H9 (cell line): ENCODE data around the gene PPP5C. TPM values are rescaled to one million over a fixed set of nuclear protein-coding genes. Genes with fewer than 3 reads are reported as not detected.

Experiments
- DNase-seq: peaks from one replicate; pipeline ENCODE4 v3.0.0-alpha.2; 2017
- H2AFZ ChIP-seq: one replicate; pipeline ENCODE4 v1.6.1; 2013; ENCODE audit warnings: mild to moderate bottlenecking, low read length, control low read depth, moderate library complexity
- H2AK5ac ChIP-seq: 2 replicates; pipeline ENCODE4 v1.6.1; 2013; ENCODE audit warnings: low read length, control low read depth, mixed read lengths; ENCODE audit not compliant: insufficient read length
- H2BK120ac ChIP-seq: one replicate; pipeline ENCODE4 v1.6.1; 2013; ENCODE audit warnings: low read depth, mild to moderate bottlenecking, low read length, control low read depth, inconsistent platforms; ENCODE audit not compliant: poor library complexity, severe bottlenecking
- H2BK12ac ChIP-seq: 2 replicates; pipeline ENCODE4 v1.6.1; 2013; ENCODE audit warnings: low read length, control low read depth, mixed read lengths, low read depth; ENCODE audit not compliant: insufficient read length
- H2BK15ac ChIP-seq: 2 replicates; pipeline ENCODE4 v1.6.1; 2013; ENCODE audit warnings: low read depth, low read length, control low read depth
- H2BK20ac ChIP-seq: one replicate; pipeline ENCODE4 v1.6.1; 2013; ENCODE audit warnings: low read depth, mild to moderate bottlenecking, low read length, control low read depth, inconsistent platforms; ENCODE audit not compliant: poor library complexity, severe bottlenecking
- H2BK5ac ChIP-seq: 2 replicates; pipeline ENCODE4 v1.6.1; 2013; ENCODE audit warnings: low read length, control low read depth, mixed read lengths; ENCODE audit not compliant: insufficient read length
- H3K14ac ChIP-seq: 2 replicates; pipeline ENCODE4 v1.6.1; 2013; ENCODE audit warnings: low read length, control low read depth; ENCODE audit not compliant: insufficient read depth
- H3K18ac ChIP-seq: 2 replicates; pipeline ENCODE4 v1.6.1; 2013; ENCODE audit warnings: low read depth, mild to moderate bottlenecking, mixed read lengths, low read length, control low read depth; ENCODE audit not compliant: insufficient read length
- H3K23ac ChIP-seq: 2 replicates; pipeline ENCODE4 v1.6.1; 2013; ENCODE audit warnings: low read length, control low read depth, mixed read lengths, low read depth; ENCODE audit not compliant: insufficient read length
- H3K23me2 ChIP-seq: 2 replicates; pipeline ENCODE4 v1.6.1; 2013; ENCODE audit warnings: low read depth, mild to moderate bottlenecking, mixed read lengths, low read length, control low read depth; ENCODE audit not compliant: insufficient read length, poor library complexity, severe bottlenecking
- H3K27ac ChIP-seq: 2 replicates; pipeline ENCODE4 v1.5.1; 2013; ENCODE audit warnings: low read length, control low read depth, mixed read lengths, low read depth; ENCODE audit not compliant: insufficient read length
- H3K27me3 ChIP-seq: 2 replicates; pipeline ENCODE4 v1.6.1; 2013; ENCODE audit warnings: low read length, control low read depth, inconsistent platforms; ENCODE audit not compliant: insufficient read depth
- H3K4ac ChIP-seq: 2 replicates; pipeline ENCODE4 v1.6.1; 2013; ENCODE audit warnings: low read depth, mild to moderate bottlenecking, control low read depth, inconsistent platforms, low read length, moderate library complexity
- H3K4me1 ChIP-seq: 2 replicates; pipeline ENCODE4 v1.6.1; 2013; ENCODE audit warnings: low read length, control low read depth, inconsistent platforms; ENCODE audit not compliant: insufficient read depth
- H3K4me2 ChIP-seq: 2 replicates; pipeline ENCODE4 v1.6.1; 2013; ENCODE audit warnings: low read length, control low read depth, mixed read lengths; ENCODE audit not compliant: insufficient read length, insufficient read depth
- H3K56ac ChIP-seq: 2 replicates; pipeline ENCODE4 v1.6.1; 2013; ENCODE audit warnings: low read depth, mild to moderate bottlenecking, mixed read lengths, low read length, control low read depth; ENCODE audit not compliant: insufficient read length
- H3K79me1 ChIP-seq: 2 replicates; pipeline ENCODE4 v1.6.1; 2013; ENCODE audit warnings: low read depth, mild to moderate bottlenecking, moderate library complexity, low read length, control low read depth, inconsistent platforms; ENCODE audit not compliant: insufficient read depth, poor library complexity, severe bottlenecking
- H3K79me2 ChIP-seq: 2 replicates; pipeline ENCODE4 v1.6.1; 2013; ENCODE audit warnings: low read length, control low read depth, inconsistent platforms; ENCODE audit not compliant: insufficient read depth
- H3K9ac ChIP-seq: 2 replicates; pipeline ENCODE4 v1.6.1; 2013; ENCODE audit warnings: low read length, control low read depth, mixed read lengths; ENCODE audit not compliant: insufficient read length; ENCODE audit errors: extremely low read depth
- H3K9me3 ChIP-seq: one replicate; pipeline ENCODE4 v1.6.1; 2013; ENCODE audit warnings: low read depth, low read length, inconsistent platforms; ENCODE audit not compliant: control insufficient read depth
- H3T11ph ChIP-seq: one replicate; pipeline ENCODE4 v1.6.1; 2013; ENCODE audit warnings: mild to moderate bottlenecking, low read length, control low read depth, inconsistent platforms
- H4K20me1 ChIP-seq: one replicate; pipeline ENCODE4 v1.6.1; 2013; ENCODE audit not compliant: control insufficient read depth, insufficient read length, insufficient read depth
- H4K5ac ChIP-seq: 2 replicates; pipeline ENCODE4 v1.6.1; 2013; ENCODE audit warnings: low read depth, mild to moderate bottlenecking, mixed read lengths, low read length, control low read depth; ENCODE audit not compliant: insufficient read length
- H4K8ac ChIP-seq: replicated peaks from 2 replicates; pipeline ENCODE4 v1.6.1; 2013; ENCODE audit warnings: low read length, control low read depth, mixed read lengths, low read depth; ENCODE audit not compliant: insufficient read length
- H4K91ac ChIP-seq: 2 replicates; pipeline ENCODE4 v1.6.1; 2013; ENCODE audit warnings: low read depth, mild to moderate bottlenecking, moderate library complexity, mixed read lengths, low read length, control low read depth; ENCODE audit not compliant: insufficient read length
- H3K27ac Mint-ChIP-seq, 3 experiments: 2 replicates in 2 of 3; 3 replicates in 1 of 3; pipeline ENCODE4 v1.8.0; 2020 to 2021; ENCODE audit warnings: mixed read lengths in 3 of 3, mild to moderate bottlenecking in 1 of 3, moderate library complexity in 1 of 3
- H3K27me3 Mint-ChIP-seq: 2 replicates; pipeline ENCODE4 v1.8.0; 2021; ENCODE audit warnings: low read depth, mild to moderate bottlenecking, moderate library complexity, mixed read lengths
- H3K36me3 Mint-ChIP-seq, 3 experiments: 2 replicates in 2 of 3; 3 replicates in 1 of 3; pipeline ENCODE4 v1.8.0; 2020 to 2021; ENCODE audit warnings: low read depth in 3 of 3, mixed read lengths in 3 of 3; ENCODE audit not compliant: insufficient read depth in 1 of 3
- H3K4me1 Mint-ChIP-seq, 2 experiments: 2 replicates each; pipeline ENCODE4 v1.8.0; 2020; ENCODE audit warnings: mixed read lengths in 2 of 2
- H3K4me3 Mint-ChIP-seq, 2 experiments: 2 replicates in 1 of 2; 3 replicates in 1 of 2; pipeline ENCODE4 v1.8.0; 2020 to 2021; ENCODE audit warnings: mild to moderate bottlenecking in 2 of 2, mixed read lengths in 2 of 2, moderate library complexity in 1 of 2
- H3K9me3 Mint-ChIP-seq, 2 experiments: 2 replicates in 1 of 2; 3 replicates in 1 of 2; pipeline ENCODE4 v1.8.0; 2020; ENCODE audit warnings: mild to moderate bottlenecking in 2 of 2, mixed read lengths in 2 of 2, moderate library complexity in 1 of 2
- WGBS: extraction: QIAGEN DNeasy Blood & Tissue Kit; methylation state at CpG from one replicate; pipeline ENCODE4 v1.1.7; 2013; ENCODE audit warnings: missing lambda C conversion rate, low lambda C conversion rate, mixed read lengths; ENCODE audit not compliant: insufficient read length; ENCODE audit errors: extremely low coverage; 5-methylcytosine and 5-hydroxymethylcytosine counted together
- total RNA-seq: library from RNA; stranded (reverse); gene quantifications from 2 replicates; pipeline ENCODE4 v1.2.1, GENCODE V29; 2021
- TF ChIP-seq, protein P1 (sequence below): fragments of 200-600 bp; sonication (generic); conservative IDR thresholded peaks from 3 replicates; pipeline ENCODE4 v1.8.0; 2021; ENCODE audit warnings: antibody characterized with exemption, mild to moderate bottlenecking

Gene PPP5C
- total RNA-seq, 1 experiment from 2014 or later: 108 TPM

DNA sequence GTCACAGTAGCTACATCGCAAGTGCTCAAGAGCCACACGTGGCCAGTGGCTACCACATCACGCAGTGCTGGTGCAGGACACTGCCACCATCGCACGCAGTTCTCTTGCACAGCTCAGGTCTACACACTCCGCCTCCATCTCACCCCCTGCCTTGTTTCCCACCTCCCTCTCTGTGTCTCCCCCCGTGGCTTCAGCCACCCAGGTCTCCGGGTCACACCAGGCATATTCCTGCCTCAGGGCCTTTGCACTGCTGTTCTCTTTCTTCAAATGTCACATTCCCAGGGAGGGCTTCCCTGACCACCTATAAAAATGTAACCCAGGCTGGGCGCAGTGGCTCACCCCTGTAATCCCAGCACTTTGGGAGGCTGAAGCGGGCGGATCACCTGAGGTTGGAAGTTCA lies 55.8 kb downstream of the PPP5C start:
- peaks cover 0 to 4% of the 10 kb centered on the region in 2 experiments; a peak in 1 of 5 replicates for H3K9me3 Mint-ChIP-seq
- peaks cover 20 to 32% of the 10 kb centered on the region in 2 experiments for H3K4me1 Mint-ChIP-seq
- Histone ChIP-seq H2BK5ac (no peak overlapping the region), H2BK12ac (no peak overlapping the region), H3K9me3 (no peaks in the 10 kb centered on the region), H3K79me2 (no peaks in the 10 kb centered on the region), H4K91ac (no peak overlapping the region), H3K18ac (no peak overlapping the region), H3K23ac (no peak overlapping the region), H4K20me1 (no peaks in the 10 kb centered on the region), H4K5ac (no peak overlapping the region), H3K79me1 (no peaks in the 10 kb centered on the region), H2BK120ac (no peak overlapping the region), H2BK20ac (no peak overlapping the region), H3K4me1 (peaks cover 4% of the 10 kb centered on the region; the same call in 1 of the 2 replicates), H2AK5ac (no peak overlapping the region), H2BK15ac (no peak overlapping the region), H3K23me2 (peaks cover 11% of the 10 kb centered on the region), H3K14ac (no peak overlapping the region), H3K56ac (no peak overlapping the region), H3K4ac (no peak overlapping the region), H2AFZ (no peak overlapping the region), H3K27me3 (no peaks in the 10 kb centered on the region), H4K8ac (no peak overlapping the region), H3K4me2 (no peak overlapping the region), H3K27ac (no peak overlapping the region), H3K9ac (no peak overlapping the region), H3T11ph (no peak overlapping the region)
- TF ChIP-seq, protein P1, sequence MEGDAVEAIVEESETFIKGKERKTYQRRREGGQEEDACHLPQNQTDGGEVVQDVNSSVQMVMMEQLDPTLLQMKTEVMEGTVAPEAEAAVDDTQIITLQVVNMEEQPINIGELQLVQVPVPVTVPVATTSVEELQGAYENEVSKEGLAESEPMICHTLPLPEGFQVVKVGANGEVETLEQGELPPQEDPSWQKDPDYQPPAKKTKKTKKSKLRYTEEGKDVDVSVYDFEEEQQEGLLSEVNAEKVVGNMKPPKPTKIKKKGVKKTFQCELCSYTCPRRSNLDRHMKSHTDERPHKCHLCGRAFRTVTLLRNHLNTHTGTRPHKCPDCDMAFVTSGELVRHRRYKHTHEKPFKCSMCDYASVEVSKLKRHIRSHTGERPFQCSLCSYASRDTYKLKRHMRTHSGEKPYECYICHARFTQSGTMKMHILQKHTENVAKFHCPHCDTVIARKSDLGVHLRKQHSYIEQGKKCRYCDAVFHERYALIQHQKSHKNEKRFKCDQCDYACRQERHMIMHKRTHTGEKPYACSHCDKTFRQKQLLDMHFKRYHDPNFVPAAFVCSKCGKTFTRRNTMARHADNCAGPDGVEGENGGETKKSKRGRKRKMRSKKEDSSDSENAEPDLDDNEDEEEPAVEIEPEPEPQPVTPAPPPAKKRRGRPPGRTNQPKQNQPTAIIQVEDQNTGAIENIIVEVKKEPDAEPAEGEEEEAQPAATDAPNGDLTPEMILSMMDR: no peak
- H3K36me3 Mint-ChIP-seq: no peaks in the 10 kb centered on the region; a peak in 1 of 7 replicates
- peaks cover 44% of the 10 kb centered on the region for H3K27me3 Mint-ChIP-seq
- DNase-seq: no peak
- H3K4me3 Mint-ChIP-seq: peak overlapping the region in 1 of 2 experiments; percentile 40; a peak in 2 of 5 replicates
- WGBS: no CpG with 5 or more reads among the region's 11 CpGs
- H3K27ac Mint-ChIP-seq: no peak overlapping the region; a peak in 1 of 7 replicates
